Measurements from ENCODE around the gene HS1BP3. TPM values are rescaled to one million over a fixed set of nuclear protein-coding genes. Genes with fewer than 3 reads are reported as not detected.

Gene HS1BP3
- polyA plus RNA-seq, 1 donor = 30.7 TPM

GRCh38 chr2:20621366-20622295 is 29.3 kb downstream of the HS1BP3 start:
- Histone ChIP-seq H3K9me3 (ENCODE audit: control insufficient read depth, low read depth, low read length) (no peaks in the 10 kb centered on the region), H3K27me3 (ENCODE audit: control insufficient read depth, insufficient read depth, low read length) (no peaks in the 10 kb centered on the region), H3K4me3 (ENCODE audit: low read length) (no peak overlapping the region), H3K27ac (ENCODE audit: low read length) (no peak overlapping the region), H3K4me1 (ENCODE audit: control insufficient read depth, insufficient read depth, low read length) (peaks cover 35% of the 10 kb centered on the region), H3K36me3 (ENCODE audit: control insufficient read depth, insufficient read depth, low read length) (peaks cover 70% of the 10 kb centered on the region)
- no peak for DNase-seq
- no CpG with 5 or more reads among the region's 12 CpGs for WGBS (ENCODE audit: insufficient coverage, low lambda C conversion rate)

- no CpG with 5 or more reads among the region's 4 CpGs for WGBS (ENCODE audit: insufficient coverage, low lambda C conversion rate)
- Histone ChIP-seq H3K9me3 (ENCODE audit: control insufficient read depth, low read depth, low read length) (no peaks in the 10 kb centered on the region), H3K4me1 (ENCODE audit: control insufficient read depth, insufficient read depth, low read length) (peaks cover 43% of the 10 kb centered on the region), H3K36me3 (ENCODE audit: control insufficient read depth, insufficient read depth, low read length) (peaks cover 63% of the 10 kb centered on the region), H3K27me3 (ENCODE audit: control insufficient read depth, insufficient read depth, low read length) (no peaks in the 10 kb centered on the region), H3K4me3 (ENCODE audit: low read length) (no peak overlapping the region), H3K27ac (ENCODE audit: low read length) (no peak overlapping the region)
- no peak for DNase-seq
Measured at GRCh38 chr2:20620696-20621365, 30.1 kb downstream of the HS1BP3 start.

- Histone ChIP-seq H3K4me3 (ENCODE audit: low read length) (no peak overlapping the region), H3K9me3 (ENCODE audit: control insufficient read depth, low read depth, low read length) (no peaks in the 10 kb centered on the region), H3K4me1 (ENCODE audit: control insufficient read depth, insufficient read depth, low read length) (peaks cover 49% of the 10 kb centered on the region), H3K27me3 (ENCODE audit: control insufficient read depth, insufficient read depth, low read length) (no peaks in the 10 kb centered on the region), H3K27ac (ENCODE audit: low read length) (no peak overlapping the region), H3K36me3 (ENCODE audit: control insufficient read depth, insufficient read depth, low read length) (peaks cover 60% of the 10 kb centered on the region)
- no peak for DNase-seq
- WGBS (ENCODE audit: insufficient coverage, low lambda C conversion rate) = no CpG with 5 or more reads among the region's 8 CpGs
Measured at GRCh38 chr2:20620271-20620681, 30.6 kb downstream of the HS1BP3 start.

- Histone ChIP-seq H3K9me3 (ENCODE audit: control insufficient read depth, low read depth, low read length) (no peaks in the 10 kb centered on the region), H3K27me3 (ENCODE audit: control insufficient read depth, insufficient read depth, low read length) (no peaks in the 10 kb centered on the region), H3K4me3 (ENCODE audit: low read length) (no peak overlapping the region), H3K4me1 (ENCODE audit: control insufficient read depth, insufficient read depth, low read length) (peaks cover 55% of the 10 kb centered on the region), H3K36me3 (ENCODE audit: control insufficient read depth, insufficient read depth, low read length) (peaks cover 54% of the 10 kb centered on the region), H3K27ac (ENCODE audit: low read length) (no peak overlapping the region)
- no CpG with 5 or more reads among the region's 13 CpGs for WGBS (ENCODE audit: insufficient coverage, low lambda C conversion rate)
- no peak for DNase-seq
Measured at GRCh38 chr2:20619624-20620024, 31.3 kb downstream of the HS1BP3 start.

GRCh38 chr2:20618886-20619521 is 31.9 kb downstream of the HS1BP3 start:
- H3K27ac ChIP-seq (ENCODE audit: low read length) = peak overlapping the region; percentile 88
- H3K4me1 ChIP-seq (ENCODE audit: control insufficient read depth, insufficient read depth, low read length) = peaks cover 62% of the 10 kb centered on the region
- WGBS (ENCODE audit: insufficient coverage, low lambda C conversion rate) = no CpG with 5 or more reads among the region's 15 CpGs
- no peak overlapping the region for H3K4me3 ChIP-seq (ENCODE audit: low read length)
- H3K27me3 ChIP-seq (ENCODE audit: control insufficient read depth, insufficient read depth, low read length) = no peaks in the 10 kb centered on the region
- no peak for DNase-seq
- H3K9me3 ChIP-seq (ENCODE audit: control insufficient read depth, low read depth, low read length) = no peaks in the 10 kb centered on the region
- peaks cover 48% of the 10 kb centered on the region for H3K36me3 ChIP-seq (ENCODE audit: control insufficient read depth, insufficient read depth, low read length)

GRCh38 chr2:20618468-20618885 is 32.4 kb downstream of the HS1BP3 start:
- peak overlapping the region; percentile 88 for H3K27ac ChIP-seq (ENCODE audit: low read length)
- H3K27me3 ChIP-seq (ENCODE audit: control insufficient read depth, insufficient read depth, low read length) = no peaks in the 10 kb centered on the region
- H3K4me1 ChIP-seq (ENCODE audit: control insufficient read depth, insufficient read depth, low read length) = peaks cover 65% of the 10 kb centered on the region
- WGBS (ENCODE audit: insufficient coverage, low lambda C conversion rate) = no CpG with 5 or more reads among the region's 10 CpGs
- peaks cover 43% of the 10 kb centered on the region for H3K36me3 ChIP-seq (ENCODE audit: control insufficient read depth, insufficient read depth, low read length)
- no peak for DNase-seq
- H3K4me3 ChIP-seq (ENCODE audit: low read length) = no peak overlapping the region
- no peaks in the 10 kb centered on the region for H3K9me3 ChIP-seq (ENCODE audit: control insufficient read depth, low read depth, low read length)

- Histone ChIP-seq H3K4me1 (ENCODE audit: control insufficient read depth, insufficient read depth, low read length) (peaks cover 62% of the 10 kb centered on the region), H3K36me3 (ENCODE audit: control insufficient read depth, insufficient read depth, low read length) (peaks cover 38% of the 10 kb centered on the region), H3K9me3 (ENCODE audit: control insufficient read depth, low read depth, low read length) (no peaks in the 10 kb centered on the region), H3K27ac (ENCODE audit: low read length) (peak overlapping the region; percentile 88), H3K4me3 (ENCODE audit: low read length) (no peak overlapping the region), H3K27me3 (ENCODE audit: control insufficient read depth, insufficient read depth, low read length) (no peaks in the 10 kb centered on the region)
- peak; percentile 97 to 98 for DNase-seq
- no CpG with 5 or more reads among the region's 14 CpGs for WGBS (ENCODE audit: insufficient coverage, low lambda C conversion rate)
Measured at GRCh38 chr2:20617892-20618467, 32.9 kb downstream of the HS1BP3 start.

GRCh38 chr2:20617081-20617575 is 33.8 kb downstream of the HS1BP3 start:
- H3K27me3 ChIP-seq (ENCODE audit: control insufficient read depth, insufficient read depth, low read length) = no peaks in the 10 kb centered on the region
- H3K4me1 ChIP-seq (ENCODE audit: control insufficient read depth, insufficient read depth, low read length) = peaks cover 57% of the 10 kb centered on the region
- no CpG with 5 or more reads among the region's 10 CpGs for WGBS (ENCODE audit: insufficient coverage, low lambda C conversion rate)
- peaks cover 29% of the 10 kb centered on the region for H3K36me3 ChIP-seq (ENCODE audit: control insufficient read depth, insufficient read depth, low read length)
- H3K27ac ChIP-seq (ENCODE audit: low read length) = peak overlapping the region; percentile 88
- H3K9me3 ChIP-seq (ENCODE audit: control insufficient read depth, low read depth, low read length) = no peaks in the 10 kb centered on the region
- DNase-seq = peak; percentile 50 to 64
- no peak overlapping the region for H3K4me3 ChIP-seq (ENCODE audit: low read length)

- Histone ChIP-seq H3K9me3 (ENCODE audit: control insufficient read depth, low read depth, low read length) (no peaks in the 10 kb centered on the region), H3K27ac (ENCODE audit: low read length) (peak overlapping the region; percentile 88), H3K4me1 (ENCODE audit: control insufficient read depth, insufficient read depth, low read length) (peaks cover 61% of the 10 kb centered on the region), H3K4me3 (ENCODE audit: low read length) (no peak overlapping the region), H3K36me3 (ENCODE audit: control insufficient read depth, insufficient read depth, low read length) (peaks cover 23% of the 10 kb centered on the region), H3K27me3 (ENCODE audit: control insufficient read depth, insufficient read depth, low read length) (no peaks in the 10 kb centered on the region)
- no peak for DNase-seq
- WGBS (ENCODE audit: insufficient coverage, low lambda C conversion rate) = no CpG with 5 or more reads among the region's 4 CpGs
Measured at GRCh38 chr2:20616341-20616871, 34.5 kb downstream of the HS1BP3 start.

Measured in large intestine (tissue), 3 donors.